Measurements from ENCODE around the gene HOOK2.
"Not testable (repeated sequence)": the region's sequence is repeated elsewhere in the genome, so short reads cannot be mapped to it uniquely, and the experiment has no call there.

The HOOK2 gene

DNA sequence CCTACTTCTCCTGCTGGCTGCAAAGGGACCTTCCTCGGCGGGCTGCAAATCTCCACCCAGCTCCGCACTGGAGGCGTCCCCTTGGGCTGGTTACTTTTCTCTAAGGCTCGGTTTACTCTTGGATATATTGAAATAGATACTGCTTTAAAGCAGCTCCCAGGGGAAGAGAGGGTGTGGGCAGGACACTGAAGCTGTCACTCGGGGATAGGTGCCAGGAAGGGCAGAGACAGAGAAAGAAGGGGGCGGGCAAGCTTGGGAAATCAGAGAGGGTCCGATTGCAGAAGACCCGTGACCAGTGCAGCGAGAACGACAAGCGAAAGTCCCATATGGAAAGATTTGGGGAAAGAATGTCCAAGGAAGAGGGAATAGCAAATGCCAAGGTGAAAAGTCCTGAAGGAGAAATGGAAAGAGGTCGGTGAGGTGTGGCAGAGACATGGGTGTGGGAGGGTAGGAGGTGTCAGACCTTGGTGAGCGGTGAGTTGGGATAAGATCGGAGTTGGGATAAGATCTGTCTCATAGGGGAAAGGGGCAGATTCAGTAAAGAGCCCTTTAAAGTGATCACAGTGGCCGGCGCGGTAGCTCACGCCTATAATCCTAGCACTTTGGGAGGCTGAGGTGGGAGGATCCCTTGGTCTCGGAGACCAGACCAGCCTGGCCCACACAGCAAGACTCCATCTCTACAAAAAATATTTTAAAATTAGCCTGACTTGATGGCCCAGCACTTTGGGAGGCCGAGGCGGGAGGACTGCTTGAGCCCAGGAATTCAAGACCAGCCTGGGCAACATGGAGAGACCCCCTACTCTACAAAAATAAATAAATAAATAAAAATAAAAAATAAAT lies 27.1 kb upstream of the HOOK2 start:
- peaks cover 19% of the 10 kb centered on the region for H3K36me3 ChIP-seq (ENCODE audit: insufficient read depth, low read length)
- H3K9ac ChIP-seq (ENCODE audit: insufficient read length): peak overlapping the region; percentile 90
- no peak for DNase-seq (ENCODE audit: low read depth, low spot score)
- H3K27ac ChIP-seq: no peak overlapping the region
- no peaks in the 10 kb centered on the region for H3K9me3 ChIP-seq (ENCODE audit: low read depth, low read length)
- TF ChIP-seq EZH2 (IDR thresholded peaks at IDR 0.05): no peak
- no peak for TF ChIP-seq POLR2AphosphoS5 (IDR thresholded peaks at IDR 0.05; ENCODE audit: borderline replicate concordance, low read depth, low read length)
- peak overlapping the region; percentile 97 for H3K4me3 ChIP-seq

DNA sequence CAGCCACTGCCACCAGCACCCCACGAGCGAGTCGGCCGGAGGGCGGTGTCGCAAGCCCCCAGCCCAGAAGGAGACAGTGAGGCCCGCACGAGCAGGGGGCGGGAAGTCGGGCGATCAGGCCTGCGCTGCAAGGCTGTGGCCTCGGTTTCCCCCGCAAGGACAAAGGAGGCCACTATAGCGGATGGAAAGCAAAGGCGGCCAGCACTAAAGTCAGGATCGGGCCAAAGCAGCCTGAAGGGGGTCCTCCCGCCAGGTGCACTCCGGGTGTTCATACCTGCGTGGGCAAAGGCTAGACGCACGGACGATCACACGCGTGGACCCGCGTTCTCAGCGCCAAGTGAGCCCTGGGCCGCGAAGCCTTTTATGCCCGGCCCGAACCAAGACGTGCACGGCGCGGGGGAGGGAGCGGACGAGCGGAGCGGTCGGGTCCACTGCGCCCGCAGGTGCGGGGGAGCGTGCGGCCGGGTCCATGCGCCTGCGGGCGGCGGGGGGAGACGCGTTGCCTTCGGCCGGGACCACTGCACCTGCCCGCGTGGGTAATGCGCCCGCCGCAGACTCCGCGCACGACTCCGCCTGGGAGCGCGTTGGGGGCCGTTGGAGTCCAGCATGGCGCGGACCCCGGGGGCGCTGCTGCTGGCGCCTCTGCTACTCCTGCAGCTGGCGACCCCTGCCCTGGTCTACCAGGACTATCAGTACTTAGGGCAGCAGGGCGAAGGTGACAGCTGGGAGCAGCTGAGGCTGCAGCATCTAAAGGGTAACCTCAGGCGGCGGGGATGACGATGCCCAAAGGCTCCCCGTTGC lies 26.3 kb upstream of the HOOK2 start, which contains the start of the genes PRDX2 and THSD8:
PRDX2 (minus strand) TSS at position 335 of the 801 bp plus-strand sequence. CDS start 539 bp downstream, outside the sequence.
THSD8 (plus strand) TSS at position 604 of the 801 bp plus-strand sequence; CDS start at position 607, 3 bp downstream.
- peak within 1 kb of the TSS; percentile 97 for H3K4me3 ChIP-seq
- H3K27ac ChIP-seq: peak within 1 kb of the TSS; percentile 53; the same call in 1 of the 2 replicates
- H3K9ac ChIP-seq (ENCODE audit: insufficient read length): peak within 1 kb of the TSS; percentile 90
- H3K36me3 ChIP-seq (ENCODE audit: insufficient read depth, low read length): peaks cover 16% of the 10 kb centered on the region
- no peak for DNase-seq (ENCODE audit: low read depth, low spot score)
- TF ChIP-seq FOXP2 (optimal IDR thresholded peaks at IDR 0.05; ENCODE audit: control extremely low read depth, extremely low read length, insufficient read depth) (no peak), EZH2 (IDR thresholded peaks at IDR 0.05) (no peak), POLR2AphosphoS5 (IDR thresholded peaks at IDR 0.05; ENCODE audit: borderline replicate concordance, low read depth, low read length) (peak; percentile 97)
- no peaks in the 10 kb centered on the region for H3K9me3 ChIP-seq (ENCODE audit: low read depth, low read length)

- Histone ChIP-seq H3K9ac (ENCODE audit: insufficient read length) (peak overlapping the region; percentile 90), H3K9me3 (ENCODE audit: low read depth, low read length) (no peaks in the 10 kb centered on the region), H3K27ac (peak overlapping the region; percentile 53; the same call in 1 of the 2 replicates), H3K4me3 (peak overlapping the region; percentile 97), H3K36me3 (ENCODE audit: insufficient read depth, low read length) (peaks cover 16% of the 10 kb centered on the region)
- TF ChIP-seq EZH2 (IDR thresholded peaks at IDR 0.05) (no peak), POLR2AphosphoS5 (IDR thresholded peaks at IDR 0.05; ENCODE audit: borderline replicate concordance, low read depth, low read length) (no peak), FOXP2 (optimal IDR thresholded peaks at IDR 0.05; ENCODE audit: control extremely low read depth, extremely low read length, insufficient read depth) (no peak)
- no peak for DNase-seq (ENCODE audit: low read depth, low spot score)
Measured at GRCh38 chr19:12800923-12801465, 25.6 kb upstream of the HOOK2 start.

- Histone ChIP-seq H3K27ac (no peak overlapping the region), H3K9ac (ENCODE audit: insufficient read length) (peak overlapping the region; percentile 90), H3K4me3 (peak overlapping the region; percentile 97), H3K36me3 (ENCODE audit: insufficient read depth, low read length) (peaks cover 16% of the 10 kb centered on the region), H3K9me3 (ENCODE audit: low read depth, low read length) (no peaks in the 10 kb centered on the region)
- TF ChIP-seq POLR2AphosphoS5 (IDR thresholded peaks at IDR 0.05; ENCODE audit: borderline replicate concordance, low read depth, low read length) (no peak), FOXP2 (optimal IDR thresholded peaks at IDR 0.05; ENCODE audit: control extremely low read depth, extremely low read length, insufficient read depth) (no peak)
- DNase-seq (ENCODE audit: low read depth, low spot score): no peak
Measured at GRCh38 chr19:12800466-12800770, 25.1 kb upstream of the HOOK2 start.

- no peak for DNase-seq (ENCODE audit: low read depth, low spot score)
- Histone ChIP-seq H3K36me3 (ENCODE audit: insufficient read depth, low read length) (peaks cover 16% of the 10 kb centered on the region), H3K27ac (no peak overlapping the region), H3K4me3 (peak overlapping the region; percentile 97; the same call in 1 of the 2 replicates), H3K9me3 (ENCODE audit: low read depth, low read length) (no peaks in the 10 kb centered on the region), H3K9ac (ENCODE audit: insufficient read length) (no peak overlapping the region)
- no peak for TF ChIP-seq FOXP2 (optimal IDR thresholded peaks at IDR 0.05; ENCODE audit: control extremely low read depth, extremely low read length, insufficient read depth)
- no peak for TF ChIP-seq POLR2AphosphoS5 (IDR thresholded peaks at IDR 0.05; ENCODE audit: borderline replicate concordance, low read depth, low read length)
- no peak for TF ChIP-seq EZH2 (IDR thresholded peaks at IDR 0.05)
Measured at GRCh38 chr19:12799742-12800465, 24.6 kb upstream of the HOOK2 start.

- not testable (repeated sequence) for H3K9me3 ChIP-seq (ENCODE audit: low read depth, low read length); H3K9ac ChIP-seq (ENCODE audit: insufficient read length); H3K27ac ChIP-seq; H3K4me3 ChIP-seq; DNase-seq (ENCODE audit: low read depth, low spot score)
- H3K36me3 ChIP-seq (ENCODE audit: insufficient read depth, low read length): peaks cover 16% of the 10 kb centered on the region
Measured at GRCh38 chr19:12797607-12798006, 22.3 kb upstream of the HOOK2 start.

DNA sequence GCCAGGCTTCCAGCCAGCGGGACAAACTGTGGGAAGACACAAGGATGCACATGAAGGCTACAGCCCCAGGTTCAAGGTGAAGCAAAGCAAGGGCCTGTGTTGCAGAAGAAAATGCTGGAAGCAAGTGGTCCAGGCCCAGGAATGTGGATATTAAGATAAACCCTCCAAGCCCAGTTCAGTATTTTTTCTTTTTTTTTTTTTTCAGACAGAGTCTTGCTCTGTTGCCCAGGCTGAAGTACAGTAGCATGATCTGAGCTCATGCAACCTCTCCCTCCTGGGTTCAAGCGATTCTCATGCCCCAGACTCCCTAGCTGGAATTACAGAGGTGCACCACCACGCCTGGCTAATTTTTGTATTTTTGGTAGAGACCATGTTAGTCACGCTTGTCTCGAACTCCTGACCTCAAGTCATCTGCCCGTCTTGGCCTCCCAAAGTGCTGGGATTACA lies 21.8 kb upstream of the HOOK2 start:
- H3K9me3 ChIP-seq (ENCODE audit: low read depth, low read length): no peaks in the 10 kb centered on the region
- H3K36me3 ChIP-seq (ENCODE audit: insufficient read depth, low read length): peaks cover 16% of the 10 kb centered on the region
- no peak overlapping the region for H3K4me3 ChIP-seq
- H3K9ac ChIP-seq (ENCODE audit: insufficient read length): no peak overlapping the region
- DNase-seq (ENCODE audit: low read depth, low spot score): no peak
- no peak overlapping the region for H3K27ac ChIP-seq
- TF ChIP-seq EZH2 (IDR thresholded peaks at IDR 0.05): no peak
- no peak for TF ChIP-seq FOXP2 (optimal IDR thresholded peaks at IDR 0.05; ENCODE audit: control extremely low read depth, extremely low read length, insufficient read depth)
